ENCODE data around the gene SAG.

DNA sequence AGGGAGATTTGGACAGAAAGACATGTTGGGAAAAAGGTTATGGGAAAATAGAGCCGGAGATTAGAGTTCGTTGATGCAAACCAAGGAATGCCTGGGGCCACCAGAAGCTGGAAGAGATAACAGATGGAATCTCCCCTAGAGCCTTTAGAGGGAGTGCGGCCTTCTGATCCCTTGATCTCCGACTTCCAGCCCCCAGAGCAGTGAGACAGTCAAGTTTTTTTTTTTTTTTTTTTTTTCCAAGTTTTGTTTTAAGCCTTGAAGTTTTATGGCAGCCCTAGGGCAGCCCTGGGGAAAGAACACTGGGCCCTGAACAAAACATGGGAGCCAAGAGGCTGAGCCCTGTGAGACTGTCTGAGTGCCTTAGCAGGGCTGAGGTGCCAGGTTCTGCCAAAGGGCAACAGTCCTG is 53.2 kb downstream of the SAG start:
- TF ChIP-seq, protein P1, sequence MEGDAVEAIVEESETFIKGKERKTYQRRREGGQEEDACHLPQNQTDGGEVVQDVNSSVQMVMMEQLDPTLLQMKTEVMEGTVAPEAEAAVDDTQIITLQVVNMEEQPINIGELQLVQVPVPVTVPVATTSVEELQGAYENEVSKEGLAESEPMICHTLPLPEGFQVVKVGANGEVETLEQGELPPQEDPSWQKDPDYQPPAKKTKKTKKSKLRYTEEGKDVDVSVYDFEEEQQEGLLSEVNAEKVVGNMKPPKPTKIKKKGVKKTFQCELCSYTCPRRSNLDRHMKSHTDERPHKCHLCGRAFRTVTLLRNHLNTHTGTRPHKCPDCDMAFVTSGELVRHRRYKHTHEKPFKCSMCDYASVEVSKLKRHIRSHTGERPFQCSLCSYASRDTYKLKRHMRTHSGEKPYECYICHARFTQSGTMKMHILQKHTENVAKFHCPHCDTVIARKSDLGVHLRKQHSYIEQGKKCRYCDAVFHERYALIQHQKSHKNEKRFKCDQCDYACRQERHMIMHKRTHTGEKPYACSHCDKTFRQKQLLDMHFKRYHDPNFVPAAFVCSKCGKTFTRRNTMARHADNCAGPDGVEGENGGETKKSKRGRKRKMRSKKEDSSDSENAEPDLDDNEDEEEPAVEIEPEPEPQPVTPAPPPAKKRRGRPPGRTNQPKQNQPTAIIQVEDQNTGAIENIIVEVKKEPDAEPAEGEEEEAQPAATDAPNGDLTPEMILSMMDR (IDR thresholded peaks at IDR 0.05): no peak
- TF ChIP-seq POLR2A (IDR thresholded peaks at IDR 0.05): no peak

Measured in lower leg skin (tissue), 3 donors.